Hematopoietic multipotent progenitor cell treated with erythropoietin and hydrocortisone succinate and interleukin-3 and kit ligand, for 15 days (in vitro differentiated cells): ENCODE measurements around the gene NFIA.

Source experiments
- DNase-seq: peaks from one replicate; pipeline ENCODE4 v3.0.0-alpha.2; 2015; ENCODE audit warnings: low spot score

NFIA gene

DNA sequence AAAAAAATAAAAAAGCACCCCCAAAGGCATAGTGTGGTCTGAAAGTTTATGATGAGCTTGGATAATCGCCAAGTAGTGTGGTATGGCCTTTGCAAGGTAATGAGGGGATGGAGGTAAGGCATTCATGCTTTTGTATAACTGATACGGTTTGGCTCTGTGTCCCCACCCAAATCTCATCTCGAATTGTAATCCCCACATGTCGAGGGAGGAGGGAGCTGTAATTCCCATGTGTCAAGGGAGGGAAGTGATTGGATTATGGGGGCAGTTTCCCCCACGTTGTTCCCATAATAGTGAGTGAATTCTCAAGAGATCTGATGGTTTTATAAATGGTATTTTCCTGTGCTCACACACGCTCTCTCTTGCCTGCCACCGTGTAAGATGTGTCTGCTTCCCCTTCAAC is 215.5 kb downstream of the NFIA start:
- no peak for DNase-seq

DNA sequence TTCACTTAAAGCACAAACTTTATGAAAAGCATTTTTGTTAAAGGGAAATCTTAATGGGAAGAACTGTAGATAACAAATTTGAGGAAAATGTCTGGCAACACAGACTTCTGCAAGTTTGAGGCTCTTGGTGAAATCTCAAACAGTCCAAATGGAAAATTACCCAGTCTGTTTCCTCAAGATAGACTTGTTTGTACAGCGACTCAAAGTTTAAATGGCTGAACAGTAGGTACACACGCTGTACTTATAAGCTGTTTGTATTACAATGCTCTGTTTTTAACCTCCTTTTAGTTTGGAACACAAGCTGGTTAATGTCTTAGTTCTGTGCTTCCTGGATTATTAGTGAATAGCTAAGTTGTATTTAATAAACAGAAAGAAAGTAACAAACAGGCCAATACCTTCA is 217.1 kb downstream of the NFIA start:
- no peak for DNase-seq

DNA sequence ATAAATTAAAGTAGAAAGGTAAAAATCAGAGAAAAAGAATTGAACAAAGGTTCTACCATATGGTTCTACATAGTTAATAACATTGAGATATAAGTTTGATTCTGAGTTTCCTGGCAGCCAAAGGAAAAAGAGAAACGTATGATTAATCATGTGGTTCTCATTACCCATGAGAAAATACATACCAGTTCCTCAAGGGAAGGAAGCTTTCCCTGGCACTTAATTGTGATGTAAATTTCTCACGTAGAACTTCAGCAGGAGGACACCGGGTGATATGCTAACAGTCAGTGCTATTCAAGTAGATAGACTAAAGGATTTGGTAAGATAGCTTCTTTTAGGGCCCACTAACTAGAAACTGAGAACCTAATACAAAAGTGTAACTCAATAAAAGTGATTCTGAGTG is 218.5 kb downstream of the NFIA start:
- no peak for DNase-seq

DNA sequence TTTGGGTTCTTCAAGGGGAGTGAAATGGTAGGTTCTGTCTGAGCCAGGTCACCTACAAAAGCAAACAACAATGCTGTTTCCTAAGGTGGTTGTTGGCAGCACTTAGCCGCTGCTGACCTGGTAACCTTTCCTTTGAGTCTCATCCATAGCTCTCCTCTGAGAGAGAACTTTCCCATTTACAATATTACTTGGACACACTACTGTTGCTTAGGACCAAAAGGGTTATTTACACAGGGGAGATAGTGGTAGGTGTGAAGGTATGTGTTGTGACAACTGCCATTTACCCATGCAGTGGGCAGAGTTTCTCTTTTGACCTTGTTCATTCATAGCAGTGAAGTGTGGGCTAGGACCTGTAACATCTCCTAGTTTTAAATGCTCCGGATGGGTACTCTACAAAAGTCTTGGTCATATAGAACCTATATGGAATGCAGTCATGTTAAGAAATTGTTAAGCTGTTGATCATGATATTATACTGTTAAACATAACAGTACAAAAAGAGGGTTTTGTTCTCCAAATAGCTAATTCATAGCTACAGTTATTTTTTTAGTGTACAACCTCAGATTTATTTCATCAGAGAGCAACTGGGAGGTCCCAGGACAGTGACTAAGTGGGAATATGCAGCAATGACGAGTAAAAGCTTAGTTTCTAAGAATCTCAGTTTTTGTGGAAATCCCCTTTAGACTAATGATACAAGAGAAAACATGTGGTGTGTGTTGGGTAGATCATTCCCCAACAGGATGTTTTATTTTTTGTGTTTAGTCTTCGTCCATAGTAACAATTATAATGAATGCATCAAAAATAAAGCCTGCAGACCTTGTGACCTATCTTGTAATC is 219.7 kb downstream of the NFIA start:
- peak; percentile 20 for DNase-seq

DNA sequence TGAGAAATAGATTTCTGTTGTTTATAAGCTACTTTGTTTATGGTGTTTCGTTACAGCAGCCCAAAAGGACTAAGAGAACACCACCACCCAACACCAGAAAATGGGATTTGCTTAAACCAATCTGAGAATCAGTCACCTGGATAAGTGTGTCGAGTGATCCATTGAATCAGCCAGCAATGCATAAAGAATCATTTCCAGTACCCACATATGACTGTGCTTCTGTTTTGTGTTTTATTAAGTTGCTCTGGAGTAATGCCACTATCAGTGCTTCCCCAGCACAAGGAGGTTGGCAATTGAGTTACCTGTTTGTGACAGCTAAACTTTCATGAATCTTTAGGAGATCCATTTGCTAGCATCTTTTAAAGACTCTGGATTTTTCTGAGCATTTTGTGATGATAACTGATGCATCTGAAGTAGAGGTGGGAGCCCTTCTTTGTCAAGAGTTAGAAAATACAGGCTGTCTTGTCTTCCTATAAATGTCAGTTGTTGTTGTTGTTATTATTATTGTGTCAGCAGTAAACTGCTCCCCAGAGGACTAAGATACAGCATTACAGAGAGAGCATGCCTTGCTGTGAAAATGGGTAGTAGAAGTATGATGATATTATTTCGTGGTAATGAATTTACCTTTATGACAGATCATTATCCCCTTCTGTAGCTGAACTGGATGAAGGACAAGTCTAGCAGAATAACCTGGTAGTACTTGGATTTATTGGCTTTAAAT is 225.2 kb downstream of the NFIA start:
- no peak for DNase-seq

DNA sequence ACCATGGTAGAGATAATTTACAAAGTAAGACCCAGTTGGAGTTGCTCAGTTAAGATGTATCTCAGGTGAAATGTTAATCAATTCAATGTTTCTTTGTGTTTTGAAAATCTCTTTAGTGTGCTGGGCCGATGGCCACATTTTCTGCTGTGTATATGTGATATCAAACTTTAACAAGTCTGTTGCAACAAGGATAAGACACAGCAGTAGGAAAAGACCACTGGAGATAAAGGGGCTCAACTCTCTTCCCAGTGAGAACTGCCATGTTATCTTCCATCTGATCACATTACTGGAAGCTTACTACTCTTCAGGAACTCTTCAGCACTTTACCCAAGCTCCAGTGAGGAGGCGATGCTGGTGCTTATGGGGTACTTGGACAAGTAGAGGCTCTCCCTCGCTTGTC is 227.7 kb downstream of the NFIA start:
- DNase-seq = no peak

DNA sequence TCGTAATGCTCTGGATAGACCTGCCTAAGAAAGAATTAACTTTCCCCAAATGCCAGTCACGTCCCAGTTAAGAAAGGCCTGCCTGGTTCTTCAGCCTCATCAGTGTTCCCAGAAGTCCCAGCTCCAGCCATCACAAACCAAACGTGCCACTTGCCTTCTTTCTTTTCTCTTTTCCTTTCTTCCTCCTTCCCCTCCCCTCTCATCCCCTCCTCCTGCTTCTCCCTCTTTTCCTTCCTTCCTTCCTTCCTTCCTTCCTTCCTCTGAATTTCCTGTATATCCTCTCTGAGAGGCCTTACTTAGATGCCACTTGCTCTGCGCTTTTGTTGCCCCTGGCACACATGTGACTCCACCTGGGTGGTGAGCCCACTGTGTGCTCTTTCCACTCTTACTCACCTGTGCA is 228.2 kb downstream of the NFIA start:
- DNase-seq = no peak

DNA sequence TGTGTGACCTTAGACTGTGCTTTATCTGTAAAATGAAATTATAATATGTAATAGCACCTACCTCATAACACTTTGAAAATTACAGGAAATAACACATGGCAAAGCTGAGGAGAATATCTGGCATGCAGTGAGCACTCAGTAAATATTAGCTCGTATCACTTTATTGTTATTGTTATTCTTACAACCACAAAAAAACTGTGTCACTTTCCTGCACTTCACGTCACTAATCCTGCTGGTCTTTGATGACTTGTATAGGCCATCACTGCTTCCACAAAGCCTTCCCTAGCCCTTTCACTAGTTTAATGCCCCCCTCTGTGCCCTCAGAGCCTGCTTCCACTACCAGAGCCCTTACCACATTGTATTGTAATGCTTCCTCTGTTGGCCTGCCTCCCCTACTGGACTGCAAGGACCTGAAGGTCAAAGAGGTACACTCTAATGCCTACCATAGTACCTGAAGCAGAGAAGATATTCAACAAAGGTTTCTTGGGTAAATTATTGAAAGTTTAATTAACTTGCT is 231.6 kb downstream of the NFIA start:
- no peak for DNase-seq

DNA sequence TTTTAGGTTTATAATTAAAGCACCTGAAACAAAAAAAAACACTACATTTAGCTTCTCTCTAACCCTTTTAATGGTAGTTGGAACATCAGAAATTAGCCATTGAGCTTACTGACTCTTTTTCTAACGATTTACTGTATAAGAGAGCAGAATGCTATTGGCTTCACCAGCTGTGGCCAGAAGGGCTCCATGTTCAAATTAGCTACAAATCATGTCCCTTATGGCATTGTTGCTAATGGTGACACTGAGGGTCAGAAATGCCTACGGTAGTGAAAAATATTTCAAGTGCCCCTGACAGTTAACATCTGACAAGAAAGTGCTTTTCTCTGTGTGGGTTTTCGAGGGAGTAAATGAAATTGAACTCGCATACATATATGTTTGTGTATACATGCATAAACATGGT is 232.7 kb downstream of the NFIA start:
- DNase-seq = no peak

DNA sequence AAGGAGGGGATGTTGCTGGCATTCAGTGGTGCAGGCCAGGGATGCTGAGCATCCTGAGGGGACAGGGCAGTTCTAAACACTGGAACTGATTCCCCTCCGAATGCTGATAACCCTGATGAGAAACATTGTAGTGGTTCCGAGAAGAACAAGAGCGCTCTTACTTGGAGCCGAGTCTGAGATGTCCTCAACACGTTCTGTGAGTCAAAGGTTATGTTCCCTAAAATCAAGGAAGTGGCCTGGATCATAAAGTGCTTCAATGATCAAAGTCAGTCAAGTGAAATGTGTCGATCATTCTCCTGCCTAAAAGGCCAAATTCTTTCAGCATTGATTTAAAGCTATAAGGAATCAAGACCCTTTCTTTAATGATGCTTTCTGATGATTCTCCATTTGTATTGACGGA is 234.1 kb downstream of the NFIA start:
- no peak for DNase-seq

DNA sequence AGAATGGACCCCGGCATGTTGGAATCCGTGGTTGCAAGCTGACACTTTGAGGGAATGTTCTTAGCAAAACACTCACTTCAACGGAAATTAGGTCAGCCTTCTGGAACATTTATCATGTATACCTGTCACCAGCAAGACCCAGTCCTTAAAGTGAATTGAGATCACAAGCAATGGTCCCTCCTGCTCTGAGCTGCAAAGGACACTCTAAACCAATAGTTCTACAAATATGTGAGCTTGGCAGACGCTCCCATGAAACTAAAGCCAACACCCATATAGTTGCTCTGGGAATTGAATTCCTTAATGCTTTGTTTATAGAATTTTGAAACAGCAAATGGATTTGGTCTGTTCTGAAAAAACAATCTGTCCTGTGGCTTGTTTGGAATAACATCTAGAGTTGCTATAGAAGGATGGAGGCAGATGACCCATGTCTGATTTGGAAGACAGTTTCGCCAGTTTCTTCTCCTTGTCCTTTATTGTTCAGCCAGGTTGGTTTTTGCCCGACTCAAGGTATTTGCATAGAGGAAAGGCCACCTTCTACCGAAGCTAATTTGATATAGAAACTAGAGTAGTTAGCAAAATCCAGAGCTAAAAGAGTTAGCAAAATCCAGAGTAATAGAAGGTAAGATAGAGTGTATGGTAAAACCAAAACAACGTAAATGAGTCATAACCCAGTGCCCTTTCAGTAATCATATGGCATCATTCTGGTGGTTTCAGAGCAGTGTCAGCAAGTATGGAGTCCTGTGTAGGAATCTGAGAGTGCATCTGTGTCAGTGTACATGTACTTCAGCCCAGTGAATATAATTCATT is 236.2 kb downstream of the NFIA start:
- DNase-seq = peak; percentile 23

DNA sequence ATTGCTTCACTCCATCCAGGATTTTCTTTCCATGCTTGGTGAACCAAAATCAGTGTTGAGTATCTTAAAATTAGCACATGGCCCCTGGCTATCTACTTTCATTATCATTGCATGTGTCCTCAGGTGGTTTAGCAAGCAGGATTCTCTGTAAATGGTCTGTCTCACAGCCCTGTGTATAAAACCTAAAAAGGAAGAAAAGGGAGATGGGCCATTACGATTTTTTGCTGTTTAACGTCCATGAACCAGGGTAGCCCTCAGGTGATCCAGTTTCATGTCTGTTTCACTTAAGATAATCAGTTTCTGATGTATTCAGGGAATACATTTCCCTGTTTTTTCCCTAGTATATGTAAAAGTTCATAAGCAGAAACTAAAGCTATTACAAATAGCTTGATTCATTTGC is 238.2 kb downstream of the NFIA start:
- no peak for DNase-seq

DNA sequence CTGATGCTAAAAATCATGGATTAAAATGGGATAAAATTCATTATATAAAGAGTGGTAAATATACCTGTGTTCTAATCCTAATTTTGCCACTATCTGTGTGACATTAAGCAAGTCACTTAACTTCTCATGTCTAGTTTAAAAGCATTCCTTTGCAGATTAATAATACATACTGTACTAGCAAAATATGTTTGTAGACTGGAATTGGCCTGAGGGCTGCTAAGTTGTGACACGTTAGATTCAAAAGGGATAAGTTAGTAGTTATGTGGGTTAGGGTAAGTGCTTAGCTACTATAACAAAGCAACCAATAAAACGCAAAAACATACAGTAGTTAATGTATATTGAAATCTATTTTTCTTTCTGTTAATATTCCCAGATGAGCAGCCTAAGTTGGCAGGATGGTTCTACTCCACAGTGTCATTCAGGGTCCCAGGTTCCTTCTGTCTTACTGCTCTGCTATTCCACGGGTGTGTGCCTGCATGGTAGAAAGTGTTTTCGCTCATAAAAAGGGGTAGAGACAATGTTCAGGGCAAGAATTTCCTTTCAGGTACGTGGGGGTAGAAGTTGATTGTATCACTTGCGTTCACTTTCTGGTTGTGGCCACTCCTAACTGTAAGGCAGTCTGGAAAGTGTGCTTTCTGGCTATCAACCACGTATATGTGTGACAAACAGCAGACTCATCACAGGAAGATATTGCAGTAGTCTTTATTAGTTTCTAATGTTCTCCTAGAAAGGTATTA is 239.8 kb downstream of the NFIA start:
- DNase-seq = no peak

DNA sequence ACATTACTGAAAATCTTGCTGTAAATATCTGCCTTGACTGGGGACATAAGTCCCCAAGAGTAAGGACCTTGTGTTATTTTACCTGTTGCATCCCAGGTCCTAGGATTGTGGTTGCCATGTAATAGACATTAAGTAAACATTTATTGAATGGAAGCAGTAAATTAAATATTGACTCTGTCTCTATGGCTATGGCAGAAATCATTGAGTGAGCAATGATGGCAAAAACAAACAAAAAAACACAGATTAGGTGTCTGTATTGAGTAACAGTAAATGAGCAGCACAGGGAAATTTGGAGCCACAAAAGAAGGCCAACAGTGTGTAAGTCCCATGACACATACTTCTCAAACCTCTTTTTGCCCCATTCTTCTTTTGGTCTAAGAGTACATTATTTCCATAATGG is 240.4 kb downstream of the NFIA start:
- no peak for DNase-seq

DNA sequence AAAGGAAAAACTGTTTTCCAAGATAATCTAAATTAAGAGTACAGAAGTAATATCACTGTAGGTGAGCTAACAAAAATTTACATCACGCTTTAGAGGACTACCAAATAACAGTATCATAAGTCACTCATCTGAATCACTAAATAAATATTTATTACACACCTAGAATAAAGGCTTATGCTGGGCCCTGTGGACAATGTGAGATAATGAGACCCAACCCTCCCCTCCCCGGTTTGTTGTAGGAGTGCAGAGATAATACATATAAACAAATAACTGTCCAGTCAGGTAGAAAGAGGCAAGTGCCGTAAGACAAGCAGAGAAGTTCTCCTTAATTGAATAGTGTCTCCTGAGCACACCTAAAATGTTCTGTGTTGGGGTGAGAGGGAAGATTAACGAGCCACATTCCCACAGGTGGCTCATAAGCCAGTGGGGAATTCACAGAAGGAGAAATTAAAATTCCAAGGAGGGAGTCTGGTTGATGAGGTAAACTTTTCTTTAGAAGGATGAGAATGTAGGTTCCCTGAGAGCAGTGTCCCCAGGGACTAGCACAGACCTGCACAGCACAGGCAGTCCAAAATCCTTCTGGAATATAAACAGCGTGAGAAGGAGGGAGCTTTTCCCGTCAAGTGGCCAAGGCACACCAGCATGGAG is 241.4 kb downstream of the NFIA start:
- no peak for DNase-seq

DNA sequence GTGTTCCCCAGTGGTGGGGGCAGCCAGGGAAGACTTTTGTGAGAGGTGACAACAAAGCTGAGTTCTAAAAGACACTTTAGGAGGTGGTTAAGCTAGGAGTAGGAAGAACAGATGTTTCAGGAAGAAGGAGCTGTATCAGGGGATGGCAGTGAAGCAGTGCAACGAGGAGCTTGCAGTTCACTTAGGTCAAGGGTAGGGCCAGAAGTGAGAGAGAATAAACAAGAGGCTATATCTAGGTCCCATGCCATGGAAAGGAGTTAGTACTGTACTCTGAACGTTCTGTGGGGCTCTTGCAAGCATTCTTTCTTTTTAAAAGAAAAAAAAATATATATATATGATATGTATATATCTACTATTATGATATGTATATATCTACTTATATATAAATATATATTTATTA is 244.4 kb downstream of the NFIA start:
- no peak for DNase-seq

DNA sequence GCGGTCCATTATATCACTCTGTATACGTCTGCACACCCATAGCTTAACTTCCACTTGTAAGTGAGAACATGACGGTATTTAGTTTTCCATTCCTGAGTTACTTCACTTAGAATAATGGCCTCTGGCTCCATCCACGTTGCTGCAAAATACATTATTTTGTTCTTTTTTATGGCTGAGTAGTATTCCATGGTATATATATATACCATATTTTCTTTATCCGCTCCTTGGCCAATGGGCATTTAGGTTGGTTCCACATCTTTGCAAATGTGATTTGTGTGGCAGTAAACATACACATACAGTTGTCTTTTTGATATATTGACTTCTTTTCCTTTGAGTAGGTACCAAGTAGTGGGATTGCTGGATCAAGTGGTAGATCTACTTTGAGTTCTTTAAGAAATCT is 245.1 kb downstream of the NFIA start:
- DNase-seq = no peak

DNA sequence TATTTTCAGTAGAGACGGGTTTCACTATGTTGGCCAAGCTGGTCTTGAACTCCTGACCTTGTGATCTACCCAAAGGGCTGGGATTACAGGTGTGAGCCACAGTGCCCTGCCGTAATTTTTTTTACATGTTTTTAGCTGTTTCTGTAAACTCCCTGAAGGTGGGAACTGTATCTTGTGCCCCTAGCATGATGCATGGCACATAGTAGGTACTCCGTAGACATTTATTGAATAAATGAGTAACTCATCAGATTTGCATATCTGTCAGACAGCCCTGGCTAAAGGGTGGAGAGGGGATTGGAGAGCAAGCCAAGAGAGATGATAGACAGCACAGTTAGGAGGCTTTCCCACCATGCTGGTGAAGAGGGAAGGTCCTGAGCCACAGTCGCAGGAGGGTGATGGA is 247.2 kb downstream of the NFIA start:
- DNase-seq = no peak

DNA sequence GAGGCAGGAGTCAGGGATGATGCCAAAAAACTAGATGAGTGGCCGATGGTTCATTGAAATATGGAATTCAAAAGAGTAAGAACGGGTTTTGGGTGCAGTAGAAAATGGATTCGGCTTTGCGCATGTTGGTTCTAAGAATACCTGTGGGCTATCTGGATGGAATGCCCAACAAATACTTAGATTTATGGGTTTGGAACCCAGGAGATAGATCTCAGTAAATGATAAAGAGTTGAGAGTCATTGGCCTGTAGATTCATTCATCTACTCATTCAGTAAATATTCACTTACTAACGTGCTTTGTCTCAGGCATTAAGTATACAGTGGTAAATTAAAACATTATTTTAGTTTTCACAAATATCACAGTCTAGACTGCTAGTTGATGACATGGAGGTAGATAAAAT is 247.7 kb downstream of the NFIA start:
- no peak for DNase-seq

DNA sequence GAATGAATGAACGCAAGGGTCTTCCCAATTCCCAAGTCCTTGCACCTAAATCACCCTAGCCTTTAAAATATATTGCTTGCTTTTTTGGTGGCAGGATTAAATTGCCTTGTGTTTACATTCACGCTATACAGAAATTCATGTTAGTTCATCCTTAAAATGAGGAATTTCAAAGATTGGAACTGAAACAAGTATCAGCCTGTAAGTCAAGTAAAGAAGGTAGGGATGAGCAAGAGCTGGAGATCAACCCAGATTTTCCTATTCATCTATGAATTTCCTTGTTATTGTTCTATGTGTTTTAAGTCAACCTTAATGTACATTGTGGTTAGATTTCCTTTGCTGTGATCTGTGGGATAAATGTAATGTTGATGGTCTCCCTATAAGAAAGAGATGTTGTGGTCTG is 248.2 kb downstream of the NFIA start:
- no peak for DNase-seq

DNA sequence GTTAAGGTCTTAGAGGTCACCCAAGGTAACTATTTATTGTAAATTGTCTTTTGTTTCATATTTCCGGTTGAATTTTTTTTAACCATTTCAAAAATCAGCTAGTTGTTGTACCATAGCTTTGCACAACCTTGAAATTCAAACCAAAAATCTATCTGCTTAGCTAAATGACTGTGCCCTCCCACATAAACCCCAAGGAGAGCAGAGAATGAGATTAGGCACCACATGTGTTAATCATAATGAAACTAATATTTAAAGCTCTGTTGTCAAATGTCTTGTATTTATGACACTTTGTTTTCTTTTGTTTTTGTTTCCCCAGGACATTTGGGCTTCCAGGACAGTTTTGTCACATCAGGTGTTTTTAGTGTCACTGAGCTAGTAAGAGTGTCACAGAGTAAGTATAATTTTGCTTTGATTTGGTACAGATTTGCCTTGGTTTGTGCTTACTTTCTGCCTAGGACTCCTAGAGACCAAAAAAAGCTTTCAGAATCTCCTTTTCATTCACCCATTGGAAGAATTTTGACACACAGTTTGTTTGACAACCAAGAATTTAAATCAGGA is 249.9 kb downstream of the NFIA start:
- DNase-seq = no peak
